HepG2 (cell line): Measurements from ENCODE around the gene FAM114A1. TPM values are rescaled to one million over a fixed set of nuclear protein-coding genes. Genes with fewer than 3 reads are reported as not detected.

ENCODE experiments used
- ADNP ChIP-seq: sonication (generic); formaldehyde crosslinking; IDR thresholded peaks from 2 replicates; pipeline ENCODE4 v1.4.0; 2020; ENCODE audit warnings: missing genetic modification reagents
- CCDC6 ChIP-seq: sonication (generic); formaldehyde crosslinking; IDR thresholded peaks from 2 replicates; pipeline ENCODE4 v1.8.1; 2022; ENCODE audit warnings: mild to moderate bottlenecking, missing genetic modification reagents, moderate library complexity
- KLF9 ChIP-seq: IDR thresholded peaks from 2 replicates; pipeline ENCODE4 v1.6.1; 2016; ENCODE audit warnings: low read depth
- SIN3A ChIP-seq: IDR thresholded peaks from 2 replicates; pipeline ENCODE4 v1.6.1; 2011; ENCODE audit warnings: low read depth, mild to moderate bottlenecking, control low read depth, low read length, borderline replicate concordance
- ZNF34 ChIP-seq: sonication (generic); formaldehyde crosslinking; IDR thresholded peaks from 2 replicates; pipeline ENCODE4 v1.4.0; 2020; ENCODE audit warnings: mild to moderate bottlenecking, missing genetic modification reagents, borderline replicate concordance
- ZNF607 ChIP-seq: sonication (generic); formaldehyde crosslinking; IDR thresholded peaks from 2 replicates; pipeline ENCODE4 v1.5.1; 2020; ENCODE audit warnings: missing genetic modification reagents, mild to moderate bottlenecking, borderline replicate concordance
- polyA plus RNA-seq, 8 experiments: library from polyadenylated mRNA; depleted of rRNA in 3 of 8; stranded (reverse) in 7 of 8; unstranded in 1 of 8; fragments of >200 nt; fragmentation: Illumina TruSeq in 4 of 8; extraction: Trizol in 4 of 8; gene quantifications; 2 replicates each; pipeline versions ENCODE4 v1.2.1 to v1.2.3, GENCODE V29; 2011 to 2016; ENCODE audit warnings: low read depth in 4 of 8, missing spikeins in 1 of 8, mixed read lengths in 1 of 8; ENCODE audit not compliant: insufficient read depth in 1 of 8
- total RNA-seq, 5 experiments: library from RNA; depleted of rRNA; stranded (reverse); fragments of >200 nt; fragmentation: Illumina TruSeq; extraction: Trizol; gene quantifications; 2 replicates each; pipeline ENCODE4 v1.2.3, GENCODE V29; 2016; ENCODE audit warnings: low read depth in 1 of 5
- TF ChIP-seq, protein P1 (sequence below), 2 experiments: sonication (generic) in 1 of 2; formaldehyde crosslinking in 1 of 2; IDR thresholded peaks; 2 replicates each; pipeline versions ENCODE4 v1.6.1 to v1.9.0; 2014 to 2022; ENCODE audit warnings: antibody characterized with exemption in 1 of 2, borderline replicate concordance in 1 of 2, inconsistent platforms in 1 of 2, low read depth in 1 of 2, missing genetic modification reagents in 1 of 2
- TF ChIP-seq, protein P2 (sequence below): sonication (generic); formaldehyde crosslinking; IDR thresholded peaks from 2 replicates; pipeline ENCODE4 v1.4.0; 2020; ENCODE audit warnings: missing genetic modification reagents, borderline replicate concordance
- TF ChIP-seq, protein P3 (sequence below): sonication (generic); formaldehyde crosslinking; IDR thresholded peaks from 2 replicates; pipeline ENCODE4 v1.9.0; 2021; ENCODE audit warnings: missing genetic modification reagents, mild to moderate bottlenecking, borderline replicate concordance
- TF ChIP-seq, protein P4 (sequence below): sonication (generic); formaldehyde crosslinking; IDR thresholded peaks from 2 replicates; pipeline ENCODE4 v1.5.0; 2020; ENCODE audit warnings: missing genetic modification reagents
- TF ChIP-seq, protein P5 (sequence below): sonication (generic); IDR thresholded peaks from 2 replicates; pipeline ENCODE4 v1.6.1; 2016; ENCODE audit warnings: low read depth, borderline replicate concordance
- TF ChIP-seq, protein P6 (sequence below): sonication (generic); formaldehyde crosslinking; IDR thresholded peaks from 2 replicates; pipeline ENCODE4 v1.4.0; 2020; ENCODE audit warnings: low read depth, missing genetic modification reagents

The FAM114A1 gene
- total and polyA plus RNA-seq, 2 of the 13 experiments (the other 11 are each of a cell fraction or from before 2014, with no cell fraction given) = 61.0 to 76.9 TPM

DNA sequence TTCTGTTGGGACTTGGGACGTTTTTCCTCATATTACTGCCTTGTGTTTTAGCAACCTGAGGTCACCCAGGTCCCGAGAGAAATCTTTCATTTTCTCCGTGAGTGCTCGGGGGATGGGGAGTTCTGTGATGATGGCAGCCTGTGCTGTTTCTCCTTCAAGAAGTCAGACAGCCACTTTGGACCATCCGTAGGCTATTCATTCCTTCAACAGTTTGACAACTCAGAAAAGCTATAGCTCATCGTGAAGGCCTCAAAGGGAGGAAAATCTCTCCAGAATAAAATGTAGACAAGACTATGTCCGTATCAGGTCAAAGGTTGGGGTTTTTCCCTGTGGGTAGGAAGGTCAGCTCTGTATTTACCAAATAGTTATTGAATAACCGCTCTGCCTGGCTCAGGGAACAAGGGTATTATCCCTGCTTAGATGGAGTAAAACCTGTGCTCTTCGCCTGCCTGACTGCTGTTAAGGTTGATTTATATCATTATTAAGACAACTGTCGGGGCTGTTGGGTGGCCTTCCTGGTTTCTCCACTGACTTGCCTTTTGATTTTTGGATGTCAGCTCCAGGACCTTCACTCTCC is 36.6 kb downstream of the FAM114A1 start (continued):
- TF ChIP-seq, protein P1, sequence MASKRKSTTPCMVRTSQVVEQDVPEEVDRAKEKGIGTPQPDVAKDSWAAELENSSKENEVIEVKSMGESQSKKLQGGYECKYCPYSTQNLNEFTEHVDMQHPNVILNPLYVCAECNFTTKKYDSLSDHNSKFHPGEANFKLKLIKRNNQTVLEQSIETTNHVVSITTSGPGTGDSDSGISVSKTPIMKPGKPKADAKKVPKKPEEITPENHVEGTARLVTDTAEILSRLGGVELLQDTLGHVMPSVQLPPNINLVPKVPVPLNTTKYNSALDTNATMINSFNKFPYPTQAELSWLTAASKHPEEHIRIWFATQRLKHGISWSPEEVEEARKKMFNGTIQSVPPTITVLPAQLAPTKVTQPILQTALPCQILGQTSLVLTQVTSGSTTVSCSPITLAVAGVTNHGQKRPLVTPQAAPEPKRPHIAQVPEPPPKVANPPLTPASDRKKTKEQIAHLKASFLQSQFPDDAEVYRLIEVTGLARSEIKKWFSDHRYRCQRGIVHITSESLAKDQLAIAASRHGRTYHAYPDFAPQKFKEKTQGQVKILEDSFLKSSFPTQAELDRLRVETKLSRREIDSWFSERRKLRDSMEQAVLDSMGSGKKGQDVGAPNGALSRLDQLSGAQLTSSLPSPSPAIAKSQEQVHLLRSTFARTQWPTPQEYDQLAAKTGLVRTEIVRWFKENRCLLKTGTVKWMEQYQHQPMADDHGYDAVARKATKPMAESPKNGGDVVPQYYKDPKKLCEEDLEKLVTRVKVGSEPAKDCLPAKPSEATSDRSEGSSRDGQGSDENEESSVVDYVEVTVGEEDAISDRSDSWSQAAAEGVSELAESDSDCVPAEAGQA (IDR thresholded peaks at IDR 0.05; ENCODE audit: low read depth) = no peak
- TF ChIP-seq, protein P1 (CRISPR knock-in tag; IDR thresholded peaks at IDR 0.05; ENCODE audit: borderline replicate concordance) = no peak
- TF ChIP-seq, protein P2, sequence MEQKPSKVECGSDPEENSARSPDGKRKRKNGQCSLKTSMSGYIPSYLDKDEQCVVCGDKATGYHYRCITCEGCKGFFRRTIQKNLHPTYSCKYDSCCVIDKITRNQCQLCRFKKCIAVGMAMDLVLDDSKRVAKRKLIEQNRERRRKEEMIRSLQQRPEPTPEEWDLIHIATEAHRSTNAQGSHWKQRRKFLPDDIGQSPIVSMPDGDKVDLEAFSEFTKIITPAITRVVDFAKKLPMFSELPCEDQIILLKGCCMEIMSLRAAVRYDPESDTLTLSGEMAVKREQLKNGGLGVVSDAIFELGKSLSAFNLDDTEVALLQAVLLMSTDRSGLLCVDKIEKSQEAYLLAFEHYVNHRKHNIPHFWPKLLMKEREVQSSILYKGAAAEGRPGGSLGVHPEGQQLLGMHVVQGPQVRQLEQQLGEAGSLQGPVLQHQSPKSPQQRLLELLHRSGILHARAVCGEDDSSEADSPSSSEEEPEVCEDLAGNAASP (CRISPR knock-in tag) = peak; percentile 27; the same call in 1 of the 2 replicates
- TF ChIP-seq, protein P3, sequence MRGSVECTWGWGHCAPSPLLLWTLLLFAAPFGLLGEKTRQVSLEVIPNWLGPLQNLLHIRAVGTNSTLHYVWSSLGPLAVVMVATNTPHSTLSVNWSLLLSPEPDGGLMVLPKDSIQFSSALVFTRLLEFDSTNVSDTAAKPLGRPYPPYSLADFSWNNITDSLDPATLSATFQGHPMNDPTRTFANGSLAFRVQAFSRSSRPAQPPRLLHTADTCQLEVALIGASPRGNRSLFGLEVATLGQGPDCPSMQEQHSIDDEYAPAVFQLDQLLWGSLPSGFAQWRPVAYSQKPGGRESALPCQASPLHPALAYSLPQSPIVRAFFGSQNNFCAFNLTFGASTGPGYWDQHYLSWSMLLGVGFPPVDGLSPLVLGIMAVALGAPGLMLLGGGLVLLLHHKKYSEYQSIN (CRISPR knock-in tag) = no peak
- TF ChIP-seq ADNP (CRISPR knock-in tag) (no peak), ZNF34 (CRISPR knock-in tag) (no peak), ZNF607 (CRISPR knock-in tag) (no peak), KLF9 (CRISPR knock-in tag) (no peak), CCDC6 (no peak), SIN3A (no peak)
- TF ChIP-seq, protein P4, sequence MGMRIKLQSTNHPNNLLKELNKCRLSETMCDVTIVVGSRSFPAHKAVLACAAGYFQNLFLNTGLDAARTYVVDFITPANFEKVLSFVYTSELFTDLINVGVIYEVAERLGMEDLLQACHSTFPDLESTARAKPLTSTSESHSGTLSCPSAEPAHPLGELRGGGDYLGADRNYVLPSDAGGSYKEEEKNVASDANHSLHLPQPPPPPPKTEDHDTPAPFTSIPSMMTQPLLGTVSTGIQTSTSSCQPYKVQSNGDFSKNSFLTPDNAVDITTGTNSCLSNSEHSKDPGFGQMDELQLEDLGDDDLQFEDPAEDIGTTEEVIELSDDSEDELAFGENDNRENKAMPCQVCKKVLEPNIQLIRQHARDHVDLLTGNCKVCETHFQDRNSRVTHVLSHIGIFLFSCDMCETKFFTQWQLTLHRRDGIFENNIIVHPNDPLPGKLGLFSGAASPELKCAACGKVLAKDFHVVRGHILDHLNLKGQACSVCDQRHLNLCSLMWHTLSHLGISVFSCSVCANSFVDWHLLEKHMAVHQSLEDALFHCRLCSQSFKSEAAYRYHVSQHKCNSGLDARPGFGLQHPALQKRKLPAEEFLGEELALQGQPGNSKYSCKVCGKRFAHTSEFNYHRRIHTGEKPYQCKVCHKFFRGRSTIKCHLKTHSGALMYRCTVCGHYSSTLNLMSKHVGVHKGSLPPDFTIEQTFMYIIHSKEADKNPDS = no peak
- TF ChIP-seq, protein P5, sequence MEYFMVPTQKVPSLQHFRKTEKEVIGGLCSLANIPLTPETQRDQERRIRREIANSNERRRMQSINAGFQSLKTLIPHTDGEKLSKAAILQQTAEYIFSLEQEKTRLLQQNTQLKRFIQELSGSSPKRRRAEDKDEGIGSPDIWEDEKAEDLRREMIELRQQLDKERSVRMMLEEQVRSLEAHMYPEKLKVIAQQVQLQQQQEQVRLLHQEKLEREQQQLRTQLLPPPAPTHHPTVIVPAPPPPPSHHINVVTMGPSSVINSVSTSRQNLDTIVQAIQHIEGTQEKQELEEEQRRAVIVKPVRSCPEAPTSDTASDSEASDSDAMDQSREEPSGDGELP = no peak
- TF ChIP-seq, protein P6, sequence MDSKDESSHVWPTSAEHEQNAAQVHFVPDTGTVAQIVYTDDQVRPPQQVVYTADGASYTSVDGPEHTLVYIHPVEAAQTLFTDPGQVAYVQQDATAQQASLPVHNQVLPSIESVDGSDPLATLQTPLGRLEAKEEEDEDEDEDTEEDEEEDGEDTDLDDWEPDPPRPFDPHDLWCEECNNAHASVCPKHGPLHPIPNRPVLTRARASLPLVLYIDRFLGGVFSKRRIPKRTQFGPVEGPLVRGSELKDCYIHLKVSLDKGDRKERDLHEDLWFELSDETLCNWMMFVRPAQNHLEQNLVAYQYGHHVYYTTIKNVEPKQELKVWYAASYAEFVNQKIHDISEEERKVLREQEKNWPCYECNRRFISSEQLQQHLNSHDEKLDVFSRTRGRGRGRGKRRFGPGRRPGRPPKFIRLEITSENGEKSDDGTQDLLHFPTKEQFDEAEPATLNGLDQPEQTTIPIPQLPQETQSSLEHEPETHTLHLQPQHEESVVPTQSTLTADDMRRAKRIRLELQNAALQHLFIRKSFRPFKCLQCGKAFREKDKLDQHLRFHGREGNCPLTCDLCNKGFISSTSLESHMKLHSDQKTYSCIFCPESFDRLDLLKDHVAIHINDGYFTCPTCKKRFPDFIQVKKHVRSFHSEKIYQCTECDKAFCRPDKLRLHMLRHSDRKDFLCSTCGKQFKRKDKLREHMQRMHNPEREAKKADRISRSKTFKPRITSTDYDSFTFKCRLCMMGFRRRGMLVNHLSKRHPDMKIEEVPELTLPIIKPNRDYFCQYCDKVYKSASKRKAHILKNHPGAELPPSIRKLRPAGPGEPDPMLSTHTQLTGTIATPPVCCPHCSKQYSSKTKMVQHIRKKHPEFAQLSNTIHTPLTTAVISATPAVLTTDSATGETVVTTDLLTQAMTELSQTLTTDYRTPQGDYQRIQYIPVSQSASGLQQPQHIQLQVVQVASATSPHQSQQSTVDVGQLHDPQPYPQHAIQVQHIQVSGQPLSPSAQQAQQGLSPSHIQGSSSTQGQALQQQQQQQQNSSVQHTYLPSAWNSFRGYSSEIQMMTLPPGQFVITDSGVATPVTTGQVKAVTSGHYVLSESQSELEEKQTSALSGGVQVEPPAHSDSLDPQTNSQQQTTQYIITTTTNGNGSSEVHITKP (CRISPR knock-in tag) = no peak
